ENCODE measurements around the gene WARS2.

The WARS2 gene

GRCh38 chr1:119012383-119012782 is 128.1 kb downstream of the WARS2 start:
- Histone ChIP-seq H3K27me3 (replicated peaks; ENCODE audit: control insufficient read depth, insufficient read depth, low read length, poor library complexity, severe bottlenecking) (peaks cover 16% of the 10 kb centered on the region), H3K27ac (ENCODE audit: insufficient read depth, low read length, poor library complexity, severe bottlenecking) (no peak overlapping the region), H3K4me3 (ENCODE audit: insufficient read depth, low read depth, low read length, poor library complexity, severe bottlenecking) (no peak overlapping the region), H3K4me1 (ENCODE audit: control insufficient read depth, insufficient read depth, low read length, poor library complexity, severe bottlenecking) (peaks cover 3% of the 10 kb centered on the region), H3K36me3 (ENCODE audit: control insufficient read depth, insufficient read depth, low read length) (no peaks in the 10 kb centered on the region), H3K9me3 (ENCODE audit: control insufficient read depth, low read length) (peaks cover 4% of the 10 kb centered on the region)
- DNase-seq: no peak

- no peak for DNase-seq
- H3K9me3 ChIP-seq (ENCODE audit: control insufficient read depth, low read length): peaks cover 6% of the 10 kb centered on the region
- no peak overlapping the region for H3K4me3 ChIP-seq (ENCODE audit: insufficient read depth, low read depth, low read length, poor library complexity, severe bottlenecking)
- peaks cover 3% of the 10 kb centered on the region for H3K4me1 ChIP-seq (ENCODE audit: control insufficient read depth, insufficient read depth, low read length, poor library complexity, severe bottlenecking)
- H3K27ac ChIP-seq (ENCODE audit: insufficient read depth, low read length, poor library complexity, severe bottlenecking): no peak overlapping the region
- peaks cover 22% of the 10 kb centered on the region for H3K27me3 ChIP-seq (replicated peaks; ENCODE audit: control insufficient read depth, insufficient read depth, low read length, poor library complexity, severe bottlenecking)
- H3K36me3 ChIP-seq (ENCODE audit: control insufficient read depth, insufficient read depth, low read length): no peaks in the 10 kb centered on the region
These were observed 128.7 kb downstream of the WARS2 start for GRCh38 chr1:119011706-119012105.

- Histone ChIP-seq H3K27me3 (replicated peaks; ENCODE audit: control insufficient read depth, insufficient read depth, low read length, poor library complexity, severe bottlenecking) (peaks cover 26% of the 10 kb centered on the region), H3K4me1 (ENCODE audit: control insufficient read depth, insufficient read depth, low read length, poor library complexity, severe bottlenecking) (peaks cover 3% of the 10 kb centered on the region), H3K4me3 (ENCODE audit: insufficient read depth, low read depth, low read length, poor library complexity, severe bottlenecking) (no peak overlapping the region), H3K27ac (ENCODE audit: insufficient read depth, low read length, poor library complexity, severe bottlenecking) (no peak overlapping the region), H3K36me3 (ENCODE audit: control insufficient read depth, insufficient read depth, low read length) (no peaks in the 10 kb centered on the region), H3K9me3 (ENCODE audit: control insufficient read depth, low read length) (peaks cover 6% of the 10 kb centered on the region)
- DNase-seq: no peak
These were observed 129.3 kb downstream of the WARS2 start for GRCh38 chr1:119011116-119011515.

- H3K4me1 ChIP-seq (ENCODE audit: control insufficient read depth, insufficient read depth, low read length, poor library complexity, severe bottlenecking): peaks cover 3% of the 10 kb centered on the region
- DNase-seq: no peak
- no peak overlapping the region for H3K27ac ChIP-seq (ENCODE audit: insufficient read depth, low read length, poor library complexity, severe bottlenecking)
- no peak overlapping the region for H3K4me3 ChIP-seq (ENCODE audit: insufficient read depth, low read depth, low read length, poor library complexity, severe bottlenecking)
- no peaks in the 10 kb centered on the region for H3K36me3 ChIP-seq (ENCODE audit: control insufficient read depth, insufficient read depth, low read length)
- peaks cover 6% of the 10 kb centered on the region for H3K9me3 ChIP-seq (ENCODE audit: control insufficient read depth, low read length)
- peaks cover 30% of the 10 kb centered on the region for H3K27me3 ChIP-seq (replicated peaks; ENCODE audit: control insufficient read depth, insufficient read depth, low read length, poor library complexity, severe bottlenecking)
These were observed 130.3 kb downstream of the WARS2 start for GRCh38 chr1:119010201-119010600.

GRCh38 chr1:119009312-119009655 is 131.2 kb downstream of the WARS2 start:
- Histone ChIP-seq H3K27me3 (replicated peaks; ENCODE audit: control insufficient read depth, insufficient read depth, low read length, poor library complexity, severe bottlenecking) (peaks cover 30% of the 10 kb centered on the region), H3K27ac (ENCODE audit: insufficient read depth, low read length, poor library complexity, severe bottlenecking) (no peak overlapping the region), H3K4me1 (ENCODE audit: control insufficient read depth, insufficient read depth, low read length, poor library complexity, severe bottlenecking) (peaks cover 3% of the 10 kb centered on the region), H3K4me3 (ENCODE audit: insufficient read depth, low read depth, low read length, poor library complexity, severe bottlenecking) (no peak overlapping the region), H3K36me3 (ENCODE audit: control insufficient read depth, insufficient read depth, low read length) (no peaks in the 10 kb centered on the region), H3K9me3 (ENCODE audit: control insufficient read depth, low read length) (peaks cover 6% of the 10 kb centered on the region)
- DNase-seq: no peak

- H3K9me3 ChIP-seq (ENCODE audit: control insufficient read depth, low read length): peaks cover 6% of the 10 kb centered on the region
- H3K27me3 ChIP-seq (replicated peaks; ENCODE audit: control insufficient read depth, insufficient read depth, low read length, poor library complexity, severe bottlenecking): peaks cover 30% of the 10 kb centered on the region
- H3K27ac ChIP-seq (ENCODE audit: insufficient read depth, low read length, poor library complexity, severe bottlenecking): no peak overlapping the region
- H3K36me3 ChIP-seq (ENCODE audit: control insufficient read depth, insufficient read depth, low read length): no peaks in the 10 kb centered on the region
- peaks cover 3% of the 10 kb centered on the region for H3K4me1 ChIP-seq (ENCODE audit: control insufficient read depth, insufficient read depth, low read length, poor library complexity, severe bottlenecking)
- no peak for DNase-seq
- H3K4me3 ChIP-seq (ENCODE audit: insufficient read depth, low read depth, low read length, poor library complexity, severe bottlenecking): no peak overlapping the region
These were observed 131.8 kb downstream of the WARS2 start for GRCh38 chr1:119008483-119009311.

- DNase-seq: no peak
- Histone ChIP-seq H3K4me3 (ENCODE audit: insufficient read depth, low read depth, low read length, poor library complexity, severe bottlenecking) (no peak overlapping the region), H3K4me1 (ENCODE audit: control insufficient read depth, insufficient read depth, low read length, poor library complexity, severe bottlenecking) (peaks cover 3% of the 10 kb centered on the region), H3K9me3 (ENCODE audit: control insufficient read depth, low read length) (peaks cover 6% of the 10 kb centered on the region), H3K36me3 (ENCODE audit: control insufficient read depth, insufficient read depth, low read length) (no peaks in the 10 kb centered on the region), H3K27ac (ENCODE audit: insufficient read depth, low read length, poor library complexity, severe bottlenecking) (no peak overlapping the region), H3K27me3 (replicated peaks; ENCODE audit: control insufficient read depth, insufficient read depth, low read length, poor library complexity, severe bottlenecking) (peaks cover 36% of the 10 kb centered on the region)
These were observed 132.6 kb downstream of the WARS2 start for GRCh38 chr1:119007670-119008482.

GRCh38 chr1:119007339-119007669 is 133.1 kb downstream of the WARS2 start:
- Histone ChIP-seq H3K27ac (ENCODE audit: insufficient read depth, low read length, poor library complexity, severe bottlenecking) (no peak overlapping the region), H3K4me1 (ENCODE audit: control insufficient read depth, insufficient read depth, low read length, poor library complexity, severe bottlenecking) (peaks cover 3% of the 10 kb centered on the region), H3K4me3 (ENCODE audit: insufficient read depth, low read depth, low read length, poor library complexity, severe bottlenecking) (no peak overlapping the region), H3K36me3 (ENCODE audit: control insufficient read depth, insufficient read depth, low read length) (no peaks in the 10 kb centered on the region), H3K27me3 (replicated peaks; ENCODE audit: control insufficient read depth, insufficient read depth, low read length, poor library complexity, severe bottlenecking) (peaks cover 38% of the 10 kb centered on the region), H3K9me3 (ENCODE audit: control insufficient read depth, low read length) (peaks cover 6% of the 10 kb centered on the region)
- no peak for DNase-seq

GRCh38 chr1:119006406-119007279 is 133.8 kb downstream of the WARS2 start:
- H3K4me1 ChIP-seq (ENCODE audit: control insufficient read depth, insufficient read depth, low read length, poor library complexity, severe bottlenecking): peaks cover 3% of the 10 kb centered on the region

More at GRCh38 chr1:119006406-119007279, 133.8 kb downstream of the WARS2 start:
- H3K36me3 ChIP-seq (ENCODE audit: control insufficient read depth, insufficient read depth, low read length): no peaks in the 10 kb centered on the region
- peaks cover 41% of the 10 kb centered on the region for H3K27me3 ChIP-seq (replicated peaks; ENCODE audit: control insufficient read depth, insufficient read depth, low read length, poor library complexity, severe bottlenecking)
- H3K4me3 ChIP-seq (ENCODE audit: insufficient read depth, low read depth, low read length, poor library complexity, severe bottlenecking): no peak overlapping the region
- no peak for DNase-seq
- peaks cover 6% of the 10 kb centered on the region for H3K9me3 ChIP-seq (ENCODE audit: control insufficient read depth, low read length)
- no peak overlapping the region for H3K27ac ChIP-seq (ENCODE audit: insufficient read depth, low read length, poor library complexity, severe bottlenecking)

Measured in effector memory CD4-positive, alpha-beta T cell (primary cell).